HUDEP-2 (cell line): Measurements from ENCODE around the gene P2RX2.
A peak's percentile ranks its signal among the peaks of the same experiment; 100 is the strongest.

Source experiments
- DNase-seq, 76 experiments: peaks; one replicate each; lab custom pipeline; 2025; ENCODE audit not compliant: unreplicated experiment in 76 of 76; lab: John Stamatoyannopoulos, UW

Gene P2RX2

DNA sequence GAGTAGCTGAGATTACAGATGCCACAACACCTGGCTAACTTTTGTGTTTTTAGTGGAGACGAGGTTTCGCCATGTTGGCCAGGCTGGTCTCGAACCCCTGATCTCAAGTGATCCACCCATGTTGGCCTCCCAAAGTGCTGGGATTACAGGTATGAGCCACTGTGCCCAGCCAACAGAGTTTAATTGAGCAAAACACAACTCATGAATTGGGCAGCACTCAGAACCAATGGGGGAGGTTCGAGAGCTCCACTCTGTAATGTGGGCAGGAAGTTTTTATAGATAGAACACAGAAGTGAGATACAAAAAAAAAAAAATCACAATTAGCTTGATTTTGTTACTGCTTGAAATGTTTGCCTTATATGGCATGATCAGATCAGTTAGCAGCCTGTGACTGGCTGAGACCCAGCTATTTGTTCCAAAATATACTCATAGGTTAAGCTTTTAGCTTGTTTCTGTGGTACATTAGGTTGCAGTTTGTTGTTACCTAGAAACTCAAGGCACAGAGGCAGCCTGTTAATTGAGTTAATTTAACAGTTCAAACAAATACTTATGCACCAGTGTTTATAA is 1.4 kb upstream of the P2RX2 start:
- DNase-seq, result no peak

DNA sequence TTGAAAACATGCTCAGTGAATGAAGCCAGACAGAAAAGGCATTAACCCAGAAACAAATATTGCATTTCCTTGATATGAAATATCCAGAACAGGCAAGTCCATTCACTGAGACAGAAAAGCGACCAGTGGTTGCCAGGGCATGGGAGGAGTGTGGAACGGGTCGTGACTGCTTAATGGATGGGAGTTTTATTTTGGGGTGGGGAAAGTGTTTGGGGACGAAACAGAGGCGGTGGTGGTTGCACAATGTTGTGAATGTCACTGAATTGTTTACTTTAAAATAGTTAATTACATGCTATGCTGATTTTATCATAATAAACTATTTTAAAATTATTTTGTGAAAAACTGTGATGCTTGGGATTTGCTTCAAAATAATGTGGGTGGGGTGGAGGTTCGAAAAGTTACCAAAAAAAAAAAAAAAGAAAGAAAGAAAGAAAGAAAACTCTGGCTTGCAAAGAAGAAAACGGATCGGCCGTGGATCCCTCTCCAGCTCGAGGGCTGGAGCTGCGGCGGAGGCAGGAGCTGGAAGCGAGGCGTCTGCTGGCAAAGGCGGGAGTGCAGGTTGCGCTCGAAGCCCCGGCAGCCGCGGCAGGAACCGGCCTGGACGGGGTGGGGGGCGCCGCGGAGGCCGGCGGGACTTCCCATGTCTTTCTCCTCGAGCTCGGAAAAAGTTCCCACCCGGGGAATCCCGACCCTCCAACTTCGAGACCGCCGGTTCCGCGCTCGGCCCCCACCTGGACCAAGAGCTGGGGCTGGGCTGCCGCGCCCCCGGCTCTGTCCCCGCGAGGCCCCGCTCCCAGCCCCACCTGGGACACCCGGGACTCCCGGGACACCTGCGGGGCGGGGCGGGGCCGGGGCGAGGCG is 524 bp upstream of the P2RX2 start:
- no peak for DNase-seq

DNA sequence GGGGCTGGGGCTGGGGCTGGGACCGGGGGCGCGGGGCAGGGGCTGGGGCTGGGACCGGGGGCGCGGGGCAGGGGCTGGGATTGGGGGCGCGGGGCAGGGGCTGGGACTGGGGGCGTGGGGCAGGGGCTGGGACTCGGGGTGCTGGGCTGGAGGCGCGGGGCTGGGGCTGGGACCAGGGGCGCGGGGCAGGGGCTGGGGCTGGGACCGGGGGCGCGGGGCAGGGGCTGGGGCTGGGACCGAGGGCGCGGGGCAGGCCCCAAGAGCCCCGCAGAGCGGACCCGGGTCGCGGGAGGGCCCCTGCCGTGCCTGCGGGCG is 452 bp downstream of the P2RX2 start:
- DNase-seq, result no peak

DNA sequence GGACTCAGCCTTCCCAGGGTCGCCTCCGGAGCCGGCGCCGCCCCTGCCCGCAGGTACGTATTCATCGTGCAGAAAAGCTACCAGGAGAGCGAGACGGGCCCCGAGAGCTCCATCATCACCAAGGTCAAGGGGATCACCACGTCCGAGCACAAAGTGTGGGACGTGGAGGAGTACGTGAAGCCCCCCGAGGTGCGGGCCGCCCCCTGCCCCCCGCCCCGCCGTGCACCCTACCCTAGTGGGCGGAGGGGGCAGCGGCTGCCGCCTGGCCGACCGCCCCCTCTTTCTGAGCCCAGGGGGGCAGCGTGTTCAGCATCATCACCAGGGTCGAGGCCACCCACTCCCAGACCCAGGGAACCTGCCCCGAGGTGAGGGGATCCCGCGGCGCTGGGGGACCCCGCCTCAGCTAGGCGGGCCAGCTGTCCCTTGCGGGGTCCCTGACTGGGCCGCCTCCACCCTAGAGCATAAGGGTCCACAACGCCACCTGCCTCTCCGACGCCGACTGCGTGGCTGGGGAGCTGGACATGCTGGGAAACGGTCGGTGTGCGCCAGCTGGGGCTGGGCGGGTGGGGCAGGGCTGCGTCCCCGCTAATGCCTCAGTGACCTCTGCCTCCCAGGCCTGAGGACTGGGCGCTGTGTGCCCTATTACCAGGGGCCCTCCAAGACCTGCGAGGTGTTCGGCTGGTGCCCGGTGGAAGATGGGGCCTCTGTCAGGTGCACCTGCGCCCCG is 973 bp downstream of the P2RX2 start:
- DNase-seq, result no peak

DNA sequence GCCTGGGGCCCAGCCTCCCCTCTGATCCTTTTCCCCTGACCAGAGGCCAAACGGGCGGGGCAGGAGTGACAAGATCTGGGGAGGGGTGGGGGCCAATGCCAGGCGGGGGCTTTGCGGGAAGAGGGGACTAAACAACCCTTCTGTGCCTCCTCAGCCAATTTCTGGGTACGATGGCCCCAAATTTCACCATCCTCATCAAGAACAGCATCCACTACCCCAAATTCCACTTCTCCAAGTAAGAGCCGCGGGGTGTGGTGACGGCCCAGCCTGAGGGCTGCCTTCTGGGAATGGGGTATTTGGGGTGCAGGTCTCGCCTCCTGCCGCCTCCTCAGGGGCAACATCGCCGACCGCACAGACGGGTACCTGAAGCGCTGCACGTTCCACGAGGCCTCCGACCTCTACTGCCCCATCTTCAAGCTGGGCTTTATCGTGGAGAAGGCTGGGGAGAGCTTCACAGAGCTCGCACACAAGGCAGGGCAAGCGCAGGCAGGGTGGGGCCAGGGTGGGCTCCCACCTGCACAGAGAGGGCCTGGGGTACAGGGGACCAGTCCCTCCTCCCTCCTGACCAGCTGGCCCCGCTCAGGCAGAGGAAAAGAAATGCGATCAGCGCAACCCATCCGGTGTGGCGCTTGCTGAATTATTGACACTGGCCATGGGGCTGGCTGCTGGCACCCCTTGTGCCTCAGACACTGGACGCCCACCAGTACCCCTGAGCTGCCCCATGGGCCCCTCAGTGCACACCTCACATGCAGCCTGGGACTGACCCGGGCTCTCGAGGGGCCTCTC is 1.7 kb downstream of the P2RX2 start:
- DNase-seq, result no peak

DNA sequence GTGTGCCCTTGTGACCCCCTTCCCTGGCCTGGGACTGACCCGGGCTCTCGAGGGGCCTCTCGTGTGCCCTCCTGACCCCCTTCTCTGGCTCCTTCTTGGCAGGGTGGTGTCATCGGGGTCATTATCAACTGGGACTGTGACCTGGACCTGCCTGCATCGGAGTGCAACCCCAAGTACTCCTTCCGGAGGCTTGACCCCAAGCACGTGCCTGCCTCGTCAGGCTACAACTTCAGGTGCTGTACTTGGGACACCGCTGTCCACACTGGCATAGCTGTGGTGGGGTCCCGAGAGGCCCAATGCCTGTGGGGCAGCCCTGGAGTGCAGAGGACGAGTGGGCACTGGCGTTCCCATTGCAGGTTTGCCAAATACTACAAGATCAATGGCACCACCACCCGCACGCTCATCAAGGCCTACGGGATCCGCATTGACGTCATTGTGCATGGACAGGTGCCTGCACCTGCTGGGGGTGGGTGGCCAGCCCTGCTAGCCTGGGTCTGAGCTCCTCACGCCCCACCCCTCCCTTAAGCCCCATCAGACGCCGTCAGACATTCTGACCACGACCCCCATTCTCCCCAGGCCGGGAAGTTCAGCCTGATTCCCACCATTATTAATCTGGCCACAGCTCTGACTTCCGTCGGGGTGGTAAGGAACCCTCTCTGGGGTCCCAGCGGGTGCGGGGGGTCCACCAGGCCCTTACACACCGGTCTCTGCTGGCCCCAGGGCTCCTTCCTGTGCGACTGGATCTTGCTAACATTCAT is 2.5 kb downstream of the P2RX2 start:
- peak in 8 of 76 experiments; percentile 8 to 62 (median 28) for DNase-seq

DNA sequence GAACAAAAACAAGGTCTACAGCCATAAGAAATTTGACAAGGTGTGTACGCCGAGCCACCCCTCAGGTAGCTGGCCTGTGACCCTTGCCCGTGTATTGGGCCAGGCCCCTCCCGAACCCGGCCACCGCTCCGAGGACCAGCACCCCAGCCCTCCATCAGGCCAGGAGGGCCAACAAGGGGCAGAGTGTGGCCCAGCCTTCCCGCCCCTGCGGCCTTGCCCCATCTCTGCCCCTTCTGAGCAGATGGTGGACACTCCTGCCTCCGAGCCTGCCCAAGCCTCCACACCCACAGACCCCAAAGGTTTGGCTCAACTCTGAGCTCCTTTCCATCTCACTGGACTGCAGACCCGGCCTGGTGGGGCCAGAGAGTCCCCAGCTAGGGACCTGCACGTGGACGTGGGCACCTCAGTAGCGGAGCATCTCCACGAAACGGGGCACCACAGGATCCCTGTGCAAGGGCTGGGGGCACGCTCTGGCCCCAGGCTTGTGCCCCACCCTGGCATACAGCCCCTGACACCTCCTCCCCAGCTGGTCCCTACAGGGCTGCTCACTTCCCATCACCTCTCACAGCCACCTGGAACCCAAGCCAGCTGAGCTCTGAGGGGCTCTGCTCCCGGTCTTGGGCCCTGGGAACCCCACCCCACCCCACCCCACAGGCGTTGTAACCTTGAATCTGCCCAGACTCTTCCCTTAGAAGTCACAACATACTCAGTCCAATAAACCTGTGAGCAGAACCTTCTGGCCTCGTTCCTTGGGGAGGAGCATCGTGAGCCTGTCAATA is 3.3 kb downstream of the P2RX2 start:
- no peak for DNase-seq

DNA sequence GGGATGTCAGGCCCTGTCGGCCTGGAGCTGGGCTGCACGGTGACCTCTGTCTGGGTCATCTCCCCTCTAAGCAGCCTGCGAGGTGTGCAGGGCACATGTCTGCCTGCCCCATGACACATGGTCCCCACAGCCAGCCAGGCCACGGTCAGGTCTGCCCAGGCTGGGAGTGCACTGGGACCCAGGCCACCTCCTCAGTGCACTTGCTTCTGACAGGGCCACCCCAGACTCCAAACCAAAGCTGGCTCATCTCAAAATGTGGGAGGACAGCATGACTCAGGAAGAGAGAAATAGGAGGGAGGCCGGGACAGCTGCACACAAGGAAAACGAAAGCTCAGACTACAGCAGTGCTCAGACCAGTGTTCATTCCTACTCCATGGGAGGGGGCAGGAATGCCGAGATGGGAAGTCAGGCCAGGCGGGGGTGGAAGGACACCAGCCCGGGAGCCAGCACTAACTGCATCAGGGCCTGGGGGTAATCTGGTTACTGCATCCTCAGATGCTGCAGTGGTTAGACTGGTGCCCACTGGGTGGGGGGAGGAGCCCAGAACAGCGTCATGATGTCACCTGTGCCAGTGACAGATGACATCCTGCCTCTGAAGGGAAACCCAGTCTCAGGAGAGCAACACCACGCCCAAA is 4.0 kb downstream of the P2RX2 start:
- DNase-seq, result no peak

DNA sequence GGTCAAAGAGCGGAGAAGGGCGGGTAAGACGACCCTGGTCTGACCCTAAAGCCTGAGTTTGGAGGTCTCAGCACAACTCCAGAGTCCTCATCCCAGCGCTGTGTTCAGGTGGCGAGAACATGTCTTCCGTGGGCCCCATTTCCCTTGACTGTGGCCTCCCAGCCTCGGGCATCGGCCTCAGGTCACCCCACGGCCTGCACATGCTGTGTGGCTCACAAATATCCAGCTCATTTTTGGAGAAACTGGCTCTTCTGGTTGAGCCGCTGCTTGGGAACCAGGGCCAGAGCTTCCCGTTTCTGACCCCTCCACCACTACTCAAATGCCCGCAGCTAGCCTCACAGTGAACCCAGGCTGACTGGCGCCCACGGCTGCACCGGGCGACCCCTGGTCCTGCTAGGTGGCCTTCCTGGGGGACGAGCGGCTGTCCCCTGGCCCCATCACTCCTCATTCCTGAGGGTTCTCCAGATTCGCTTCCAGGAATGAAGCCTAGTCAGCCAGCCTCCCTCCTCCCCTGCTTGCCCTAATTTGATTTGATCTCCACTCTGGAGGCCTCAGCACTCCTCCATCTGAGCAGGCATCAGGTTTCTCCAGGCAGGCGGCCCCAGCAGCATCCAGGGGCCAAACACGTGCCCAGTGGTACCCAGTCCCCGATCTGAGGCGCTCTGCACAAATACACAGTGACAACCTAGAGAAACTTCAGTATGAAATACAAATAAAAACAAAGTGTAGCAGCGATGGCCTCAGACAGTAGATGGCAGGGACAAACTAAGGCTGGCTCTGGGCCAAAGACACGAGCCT is 4.7 kb downstream of the P2RX2 start:
- no peak for DNase-seq

DNA sequence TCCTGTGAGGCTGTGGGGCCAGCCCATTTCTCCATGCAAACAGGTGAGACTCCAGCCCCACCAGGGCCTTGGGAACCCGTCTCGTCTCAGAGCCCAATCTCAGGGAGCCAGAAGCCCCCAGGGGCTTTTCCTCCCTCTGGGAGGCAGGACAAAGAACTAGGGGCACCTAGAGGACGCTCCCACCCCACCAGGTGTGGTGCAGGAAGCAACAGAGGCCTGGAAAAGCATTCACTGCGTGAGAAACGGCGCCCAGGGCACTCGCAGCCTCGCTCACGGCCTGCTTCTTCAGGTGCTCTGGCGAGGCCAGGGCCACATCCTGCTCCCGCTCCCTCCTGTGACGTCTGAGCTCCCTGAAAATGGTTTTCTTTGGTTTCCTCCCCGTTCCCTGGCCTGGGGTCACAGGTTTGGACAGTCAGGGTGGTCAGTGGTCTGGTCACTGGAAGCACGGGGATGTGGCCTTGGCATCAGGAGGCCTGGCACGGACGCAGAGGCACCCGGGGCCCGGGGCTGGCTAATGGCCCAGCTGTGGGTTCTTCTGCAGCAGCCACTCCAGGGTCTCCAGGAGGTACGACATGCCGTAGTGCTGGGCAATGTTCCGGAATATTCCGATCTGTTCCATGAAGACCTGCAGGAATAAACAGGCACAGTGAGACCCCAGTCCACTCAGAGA is 5.7 kb downstream of the P2RX2 start:
- no peak for DNase-seq

DNA sequence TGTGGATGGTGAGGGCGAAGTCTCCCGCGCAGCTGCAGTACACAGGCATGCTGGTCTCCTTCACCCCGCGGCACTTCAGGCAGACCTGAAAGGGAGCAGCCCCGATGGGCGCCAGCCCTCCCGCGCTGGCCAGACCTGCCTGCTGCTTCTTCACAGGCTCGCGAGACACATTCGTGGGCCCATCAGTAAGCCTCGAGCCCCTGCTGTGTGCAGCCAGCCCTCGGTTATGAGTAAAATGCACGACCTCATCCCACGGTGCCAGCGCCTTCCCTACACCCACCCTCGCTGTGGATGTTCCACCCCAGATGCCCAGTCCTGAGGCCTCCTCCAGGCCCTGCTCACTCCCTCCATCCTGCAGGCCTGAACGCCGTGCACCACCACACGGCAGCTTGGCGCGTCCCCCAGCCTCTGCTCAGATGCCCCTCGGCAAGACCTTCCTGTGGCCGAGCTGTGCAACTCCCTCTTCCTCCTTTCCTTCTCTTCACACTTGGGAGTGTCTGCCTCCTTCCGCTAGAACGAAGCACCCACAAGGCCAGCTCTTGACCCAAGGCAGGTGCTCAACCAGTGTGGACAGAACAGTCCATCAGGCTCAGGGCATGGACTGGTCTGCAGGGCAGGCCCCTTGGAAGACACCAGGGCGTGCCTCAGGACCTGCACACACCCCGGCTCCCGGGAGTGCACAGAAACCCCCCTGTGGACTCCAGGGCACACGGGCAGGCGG is 6.5 kb downstream of the P2RX2 start:
- no peak for DNase-seq

DNA sequence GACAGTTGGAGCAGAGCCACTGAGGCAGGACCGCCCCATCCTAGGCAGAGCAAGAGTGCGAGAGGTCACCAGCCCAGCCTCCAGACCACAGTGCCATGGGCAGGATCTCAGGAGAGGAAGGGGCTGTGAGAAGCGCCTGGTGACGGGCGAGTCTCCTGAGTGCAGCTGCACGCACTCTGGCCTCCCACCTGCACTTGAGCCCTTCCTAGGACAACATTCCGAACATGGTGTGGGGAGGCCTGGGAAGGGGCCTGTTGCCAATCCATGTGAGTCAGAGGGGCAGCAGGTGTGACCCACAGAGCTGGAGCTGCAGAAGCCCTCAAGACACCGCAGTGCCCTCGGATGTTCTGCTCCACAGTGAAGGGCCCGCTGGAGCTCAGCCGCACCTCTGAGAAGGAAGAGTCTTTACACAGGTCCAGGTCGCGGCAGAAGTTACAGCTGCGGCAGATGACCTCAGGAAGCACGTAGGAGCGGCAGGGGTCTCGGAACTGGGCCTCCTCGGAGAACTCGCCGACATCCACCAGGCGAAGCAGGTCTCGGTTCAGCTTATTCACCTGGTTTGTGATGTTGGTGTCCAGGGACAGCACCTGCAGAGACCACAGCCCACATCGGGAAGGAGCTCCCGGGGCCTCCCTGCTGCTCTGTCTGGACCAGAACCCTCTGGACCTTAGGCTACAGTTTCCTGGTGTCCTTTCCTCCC is 7.3 kb downstream of the P2RX2 start:
- no peak for DNase-seq

DNA sequence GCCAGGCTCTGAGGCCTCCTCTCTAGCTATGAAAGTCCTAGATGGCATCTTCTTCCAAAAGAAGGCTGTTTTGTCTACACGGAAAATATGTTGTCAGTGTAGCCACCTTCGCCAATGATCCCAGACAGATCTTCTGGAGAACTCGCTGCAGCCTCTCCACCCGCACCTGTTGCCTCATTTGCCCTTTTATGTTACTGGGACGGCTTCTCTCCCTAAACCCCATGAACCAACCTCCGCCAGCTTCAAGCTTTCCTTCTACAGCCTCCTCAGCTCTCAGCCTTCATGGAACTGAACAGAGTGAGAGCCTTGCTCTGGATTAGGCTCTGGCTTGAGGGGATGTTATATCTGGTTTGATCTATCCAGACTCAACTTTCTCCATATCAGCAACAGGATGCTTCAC is 10.8 kb downstream of the P2RX2 start:
- no peak for DNase-seq

DNA sequence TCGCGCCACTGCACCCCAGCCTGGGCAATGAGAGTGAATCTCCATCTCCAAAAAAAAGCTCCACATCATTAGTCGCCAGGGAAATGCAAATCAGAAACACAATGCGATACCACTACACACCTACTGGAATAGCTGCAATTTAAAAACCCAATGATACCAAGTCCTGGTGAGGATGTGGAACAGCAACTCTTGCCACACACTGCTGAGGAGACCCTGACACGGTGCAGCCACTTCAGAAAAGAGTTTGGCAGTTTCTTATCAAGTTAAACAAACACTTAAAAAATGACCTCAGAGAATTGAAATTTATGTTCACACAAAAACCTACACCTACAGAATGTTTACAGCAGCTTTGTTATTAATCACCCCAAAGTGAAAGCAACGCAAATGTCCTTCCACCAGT is 12.1 kb downstream of the P2RX2 start:
- DNase-seq, result no peak

DNA sequence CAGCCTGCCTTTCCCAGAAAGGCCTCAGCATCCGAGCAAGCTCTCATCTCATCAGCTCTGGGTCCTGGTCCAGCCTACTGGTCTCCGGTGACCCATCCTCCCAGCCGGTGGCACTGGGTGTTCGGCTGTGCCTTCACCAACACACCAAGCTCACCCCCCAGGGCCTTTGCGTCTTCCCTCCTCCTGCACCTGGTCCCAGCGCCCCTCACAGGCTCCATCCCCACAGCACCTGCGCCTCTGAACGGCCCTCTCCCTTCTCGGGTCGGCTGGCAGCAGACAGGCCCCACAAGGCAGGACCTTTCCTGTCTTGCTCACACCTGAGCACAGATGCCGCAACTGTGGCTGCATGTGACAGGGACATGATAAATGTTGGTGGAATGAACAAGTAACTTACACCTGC is 13.1 kb downstream of the P2RX2 start:
- no peak for DNase-seq

DNA sequence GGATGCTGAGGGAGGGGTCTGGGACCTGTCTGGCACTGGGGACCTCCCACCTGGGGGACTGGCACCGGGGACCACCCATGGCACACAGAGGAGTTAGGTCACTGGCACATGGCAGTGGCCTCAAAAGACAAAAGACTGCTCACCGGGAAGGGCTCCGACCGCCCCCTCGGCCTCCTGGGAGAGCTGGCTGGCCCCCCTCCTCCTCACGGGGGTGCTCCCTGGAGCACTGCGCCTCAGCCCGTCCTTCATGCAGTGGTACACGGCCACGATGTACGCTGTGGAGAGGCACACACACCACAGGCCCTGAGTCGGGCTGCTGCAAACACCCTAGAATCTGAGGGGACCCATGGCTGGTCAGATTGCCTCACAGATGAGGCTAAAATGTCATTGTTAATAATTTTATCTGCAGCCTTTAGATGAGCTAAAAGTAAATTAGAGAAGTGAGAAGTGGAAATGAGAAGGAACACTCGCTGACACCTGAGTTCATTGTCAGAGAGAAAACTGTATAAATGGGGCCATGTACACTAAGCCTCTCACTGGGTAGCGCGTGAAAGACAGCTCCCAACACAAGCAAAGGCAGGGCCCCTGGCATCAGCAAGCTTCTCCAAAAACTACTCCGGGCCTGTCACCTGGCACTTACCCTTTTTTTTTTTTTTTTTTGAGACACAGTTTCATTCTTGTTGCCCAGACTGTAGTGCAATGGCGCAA is 14.1 kb downstream of the P2RX2 start:
- no peak for DNase-seq
